Measurements from ENCODE around the gene DDX47. TPM values are rescaled to one million over a fixed set of nuclear protein-coding genes. Genes with fewer than 3 reads are reported as not detected.
A peak's percentile ranks its signal among the peaks of the same experiment; 100 is the strongest.

DDX47 gene
- total RNA-seq, 1 experiment from 2014 or later: 64.8 TPM

GRCh38 chr12:12784116-12784515 is 29.0 kb upstream of the DDX47 start:
- Mint-ChIP-seq H3K9me3 (0 out of 2 replicates have a peak, but pooled peaks cover 3% of the 10 kb centered on the region), H3K27ac (no peak overlapping the region), H3K27me3 (ENCODE audit: low read depth) (peaks cover 42% of the 10 kb centered on the region), H3K4me3 (no peak overlapping the region), H3K4me1 (peaks cover 35% of the 10 kb centered on the region), H3K36me3 (no peaks in the 10 kb centered on the region)
- TF ChIP-seq RELA (CRISPR knock-in tag; IDR thresholded peaks at IDR 0.05; ENCODE audit: borderline replicate concordance) (no peak), NFE2L1 (CRISPR knock-in tag; IDR thresholded peaks at IDR 0.05) (no peak), AR (CRISPR knock-in tag; IDR thresholded peaks at IDR 0.05) (no peak), CREB1 (CRISPR knock-in tag; IDR thresholded peaks at IDR 0.05) (no peak), HMGXB4 (CRISPR knock-in tag; IDR thresholded peaks at IDR 0.05) (no peak), ZNF396 (CRISPR knock-in tag; IDR thresholded peaks at IDR 0.05; ENCODE audit: borderline replicate concordance) (no peak), TEAD4 (CRISPR knock-in tag; IDR thresholded peaks at IDR 0.05) (no peak)
- ATAC-seq (no peak), DNase-seq (ENCODE audit: low spot score) (no peak)
- POLR2A ChIA-PET: interaction anchor here (1.0 kb wide), 1 partner anchor 58 kb away, joined by 3 read pairs; no protein-coding TSS in a partner anchor
- CTCF ChIA-PET: interaction anchor here (1.4 kb wide), 1 partner anchor 47 kb away, joined by 6 read pairs; no protein-coding TSS in a partner anchor

GRCh38 chr12:12784911-12785814 is 28.0 kb upstream of the DDX47 start, which contains the start of gene APOLD1:
APOLD1 (plus strand) TSS chr12:12785659; CDS start chr12:12785692, 33 bp downstream.
- CTCF ChIA-PET: interaction anchor here (1.4 kb wide), 1 partner anchor 48 kb away, joined by 6 read pairs; no protein-coding TSS in a partner anchor

GRCh38 chr12:12786351-12786705 is 26.8 kb upstream of the DDX47 start:
- ChIA-PET CTCF (interaction anchor here (0.5 to 3.5 kb wide), 5 partner anchors 50 to 469 kb away, joined by 3 to 16 read pairs (median 3); partner anchors contain the start of gene GPRC5A), POLR2A (interaction anchor here (1.0 kb wide), 1 partner anchor 70 kb away, joined by 3 read pairs; no protein-coding TSS in a partner anchor)
- DNase-seq (ENCODE audit: low spot score) (no peak), ATAC-seq (no peak)
- H3K27ac Mint-ChIP-seq: no peak overlapping the region
- H3K27me3 Mint-ChIP-seq (ENCODE audit: low read depth): peaks cover 42% of the 10 kb centered on the region
- H3K36me3 Mint-ChIP-seq: no peaks in the 10 kb centered on the region
- peak overlapping the region; percentile 59 for H3K4me3 Mint-ChIP-seq
- peaks cover 40% of the 10 kb centered on the region for H3K4me1 Mint-ChIP-seq
- H3K9me3 Mint-ChIP-seq: 0 out of 2 replicates have a peak, but pooled peaks cover 3% of the 10 kb centered on the region
- TF ChIP-seq ZBTB21 (CRISPR knock-in tag; IDR thresholded peaks at IDR 0.05; ENCODE audit: borderline replicate concordance) (no peak), FOXJ3 (CRISPR knock-in tag; IDR thresholded peaks at IDR 0.05; ENCODE audit: borderline replicate concordance) (no peak), ZNF317 (CRISPR knock-in tag; IDR thresholded peaks at IDR 0.05; ENCODE audit: borderline replicate concordance, low read depth) (no peak), ELF4 (CRISPR knock-in tag; IDR thresholded peaks at IDR 0.05; ENCODE audit: low read depth) (no peak), HMGA2 (CRISPR knock-in tag; IDR thresholded peaks at IDR 0.05) (no peak), GRHL2 (CRISPR knock-in tag; IDR thresholded peaks at IDR 0.05; ENCODE audit: insufficient replicate concordance, severe bottlenecking) (no peak), ATF1 (CRISPR knock-in tag; IDR thresholded peaks at IDR 0.05) (no peak), CREB1 (CRISPR knock-in tag; IDR thresholded peaks at IDR 0.05) (no peak), ERG (CRISPR knock-in tag; IDR thresholded peaks at IDR 0.05) (no peak), USF1 (CRISPR knock-in tag; IDR thresholded peaks at IDR 0.05) (no peak), SP1 (CRISPR knock-in tag; conservative IDR thresholded peaks at IDR 0.05) (no peak), MYBL2 (CRISPR knock-in tag; IDR thresholded peaks at IDR 0.05) (no peak)

More at GRCh38 chr12:12784911-12785814, 28.0 kb upstream of the DDX47 start, which contains the start of gene APOLD1:
- 0 out of 2 replicates have a peak, but pooled peaks have one; percentile 27 for TF ChIP-seq FOXK1 (CRISPR knock-in tag; IDR thresholded peaks at IDR 0.05)
- TF ChIP-seq CBFB (CRISPR knock-in tag; IDR thresholded peaks at IDR 0.05; ENCODE audit: low read depth): no peak
- no peak for TF ChIP-seq ZNF232 (CRISPR knock-in tag; IDR thresholded peaks at IDR 0.05)
- 0 out of 2 replicates have a peak, but pooled peaks have one; percentile 18 for TF ChIP-seq TEAD4 (CRISPR knock-in tag; IDR thresholded peaks at IDR 0.05)
- H3K36me3 Mint-ChIP-seq: no peaks in the 10 kb centered on the region
- H3K4me3 Mint-ChIP-seq: peak within 1 kb of the TSS; percentile 59
- peaks cover 35% of the 10 kb centered on the region for H3K4me1 Mint-ChIP-seq
- H3K27me3 Mint-ChIP-seq (ENCODE audit: low read depth): peaks cover 42% of the 10 kb centered on the region
- POLR2A ChIA-PET: interaction anchor here (1.0 kb wide), 1 partner anchor 59 kb away, joined by 3 read pairs; no protein-coding TSS in a partner anchor
- DNase-seq (ENCODE audit: low spot score): peak; percentile 22
- no peak within 1 kb of the TSS for H3K27ac Mint-ChIP-seq
- 0 out of 2 replicates have a peak, but pooled peaks cover 3% of the 10 kb centered on the region for H3K9me3 Mint-ChIP-seq
- ATAC-seq: peak; percentile 55

All from WTC11 (cell line).